Stimulated activated CD8-positive, alpha-beta memory T cell treated with anti-CD3 and anti-CD28 coated beads, Interleukin-12 subunit alpha, Interleukin-12 subunit beta, amount 100 ng/mL, for 1 hour (primary cell): ENCODE measurements around the gene OR56A4.
"Not testable (repeated sequence)": the region's sequence is repeated elsewhere in the genome, so short reads cannot be mapped to it uniquely, and the experiment has no call there.

Experiments used
- DNase-seq: peaks from one replicate; pipeline ENCODE4 v3.0.0-alpha.2; 2020; ENCODE audit warnings: low read depth

The OR56A4 gene

GRCh38 chr11:5960704-5961320 is 45.9 kb downstream of the OR56A4 start:
- not testable (repeated sequence) for DNase-seq

DNA sequence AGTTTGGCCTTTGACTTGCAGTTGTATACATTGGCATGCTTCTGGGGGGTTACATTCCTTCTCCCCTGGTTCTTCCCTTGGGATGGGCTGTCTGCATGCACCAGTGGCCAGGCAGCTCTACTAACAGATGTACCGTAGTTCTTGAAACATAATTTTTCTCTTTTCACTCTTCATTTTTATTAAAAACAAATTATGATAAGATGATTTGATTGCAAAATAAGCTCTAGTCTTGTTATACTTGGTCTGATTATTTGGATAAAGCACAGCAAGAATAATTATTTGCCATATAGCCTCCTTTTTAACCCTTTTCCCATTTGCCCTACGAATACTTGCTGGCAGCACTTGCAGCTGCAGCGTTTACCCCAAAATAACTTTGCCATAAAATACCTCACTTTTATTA is 51.2 kb downstream of the OR56A4 start:
- DNase-seq, result no peak
